NCI-H2107 treated with DMSO at 0.1 percent for 48 hours (cell line): ENCODE data around the gene NDUFB10.
A peak's percentile ranks its signal among the peaks of the same experiment; 100 is the strongest.

Source experiments
- DNase-seq: peaks from one replicate; lab custom pipeline; 2025; ENCODE audit not compliant: unreplicated experiment; lab: John Stamatoyannopoulos, UW

The NDUFB10 gene

GRCh38 chr16:1966460-1966859 lies 7.1 kb downstream of the NDUFB10 start, which contains the start of gene RNF151:
Gene RNF151, plus strand, starts transcription at chr16:1966856. Its CDS starts 26 bp downstream, at chr16:1966882.
- no peak for DNase-seq

- no peak for DNase-seq
Measured at GRCh38 chr16:1968146-1968953, 9.0 kb downstream of the NDUFB10 start.

GRCh38 chr16:1971796-1972489 lies 12.6 kb downstream of the NDUFB10 start, which contains the start of gene TBL3:
Gene TBL3, plus strand, starts transcription at chr16:1972053. Its CDS starts 112 bp downstream, at chr16:1972165.
- DNase-seq: peak; percentile 81

GRCh38 chr16:1972490-1972877 lies 13.1 kb downstream of the NDUFB10 start:
- no peak for DNase-seq

GRCh38 chr16:1973461-1974156 lies 14.3 kb downstream of the NDUFB10 start:
- no peak for DNase-seq

GRCh38 chr16:1974157-1975070 lies 15.1 kb downstream of the NDUFB10 start:
- DNase-seq: no peak

- no peak for DNase-seq
Measured at GRCh38 chr16:1975432-1976215, 16.3 kb downstream of the NDUFB10 start.

GRCh38 chr16:1976216-1976520 lies 16.8 kb downstream of the NDUFB10 start:
- DNase-seq: no peak

- DNase-seq: no peak
Measured at GRCh38 chr16:1976951-1977874, 17.9 kb downstream of the NDUFB10 start.

GRCh38 chr16:1977875-1978268 lies 18.5 kb downstream of the NDUFB10 start:
- no peak for DNase-seq

GRCh38 chr16:1978476-1979120 lies 19.3 kb downstream of the NDUFB10 start:
- no peak for DNase-seq

- DNase-seq: no peak
Measured at GRCh38 chr16:1979271-1980029, 20.1 kb downstream of the NDUFB10 start.

- DNase-seq: no peak
Measured at GRCh38 chr16:1980030-1980769, 20.9 kb downstream of the NDUFB10 start.

GRCh38 chr16:1980770-1981087 lies 21.4 kb downstream of the NDUFB10 start:
- no peak for DNase-seq

- DNase-seq: no peak
Measured at GRCh38 chr16:1981398-1981836, 22.1 kb downstream of the NDUFB10 start, which contains the start of gene NOXO1. Gene NOXO1, minus strand, starts transcription at chr16:1981469. Its CDS starts 290 bp downstream, at chr16:1981179.

- DNase-seq: no peak
Measured at GRCh38 chr16:1982013-1982433, 22.7 kb downstream of the NDUFB10 start.

- no peak for DNase-seq
Measured at GRCh38 chr16:1982991-1983543, 23.7 kb downstream of the NDUFB10 start.
